DND-41 (cell line): ENCODE measurements around the gene NOD2.

Source experiments
- CTCF ChIP-seq: IDR thresholded peaks from 2 replicates; pipeline ENCODE4 v1.5.1; 2012; ENCODE audit warnings: borderline replicate concordance, low read length, moderate library complexity, mild to moderate bottlenecking; ENCODE audit not compliant: poor library complexity, severe bottlenecking; ENCODE audit errors: extremely low read depth
- EZH2 ChIP-seq: IDR thresholded peaks from 3 replicates; pipeline ENCODE4 v1.6.1; 2012; ENCODE audit warnings: borderline replicate concordance, low read depth, mild to moderate bottlenecking, moderate library complexity, low read length, inconsistent platforms; ENCODE audit not compliant: severe bottlenecking

GRCh38 chr16:50739031-50739430, 45.6 kb downstream of the NOD2 start:
- TF ChIP-seq CTCF (no peak), EZH2 (no peak)
